NCI-H146 treated with DMSO at 0.1 percent for 48 hours (cell line): ENCODE measurements around the gene MACF1.
"Not testable (repeated sequence)": the region's sequence is repeated elsewhere in the genome, so short reads cannot be mapped to it uniquely, and the experiment has no call there.

ENCODE experiments used
- DNase-seq: peaks from one replicate; lab custom pipeline; 2025; ENCODE audit not compliant: unreplicated experiment; lab: John Stamatoyannopoulos, UW

The MACF1 gene

DNA sequence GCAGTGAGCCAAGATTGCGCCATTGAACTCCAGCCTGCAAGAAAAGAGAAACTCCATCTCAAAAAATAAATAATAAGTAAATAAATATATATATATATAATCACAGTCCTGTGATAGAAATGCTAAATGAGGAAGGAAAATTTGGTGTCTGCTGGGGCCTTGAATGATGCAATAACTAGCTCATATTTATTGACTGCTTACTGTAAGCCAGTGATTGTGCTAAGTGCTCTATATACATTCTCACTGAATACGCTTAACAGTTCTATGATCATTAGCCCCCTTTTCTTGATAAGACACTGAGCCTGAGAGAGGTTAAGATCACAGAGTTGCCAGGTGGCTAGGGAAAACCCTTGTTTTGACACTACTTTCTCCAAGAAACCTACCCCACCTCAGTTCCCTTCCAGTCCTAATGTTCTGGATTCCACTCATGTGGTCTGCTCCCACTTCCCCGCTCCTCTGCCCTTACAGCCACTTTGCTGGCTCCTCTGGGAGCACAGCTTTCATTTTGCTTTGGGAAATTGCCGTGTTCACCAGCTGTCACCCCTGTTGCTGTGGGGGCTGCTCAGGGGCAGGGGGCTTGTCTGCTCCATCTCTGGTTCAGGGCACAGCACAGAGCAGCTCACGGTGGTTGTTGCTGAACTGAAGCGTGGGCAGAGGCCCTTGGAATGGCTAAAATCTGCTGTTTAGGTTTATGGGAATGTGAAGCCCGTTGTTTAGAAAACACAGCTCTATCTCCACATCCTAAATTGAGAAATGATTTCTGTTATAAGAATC, 284.5 kb downstream of the MACF1 start:
- DNase-seq, result no peak

DNA sequence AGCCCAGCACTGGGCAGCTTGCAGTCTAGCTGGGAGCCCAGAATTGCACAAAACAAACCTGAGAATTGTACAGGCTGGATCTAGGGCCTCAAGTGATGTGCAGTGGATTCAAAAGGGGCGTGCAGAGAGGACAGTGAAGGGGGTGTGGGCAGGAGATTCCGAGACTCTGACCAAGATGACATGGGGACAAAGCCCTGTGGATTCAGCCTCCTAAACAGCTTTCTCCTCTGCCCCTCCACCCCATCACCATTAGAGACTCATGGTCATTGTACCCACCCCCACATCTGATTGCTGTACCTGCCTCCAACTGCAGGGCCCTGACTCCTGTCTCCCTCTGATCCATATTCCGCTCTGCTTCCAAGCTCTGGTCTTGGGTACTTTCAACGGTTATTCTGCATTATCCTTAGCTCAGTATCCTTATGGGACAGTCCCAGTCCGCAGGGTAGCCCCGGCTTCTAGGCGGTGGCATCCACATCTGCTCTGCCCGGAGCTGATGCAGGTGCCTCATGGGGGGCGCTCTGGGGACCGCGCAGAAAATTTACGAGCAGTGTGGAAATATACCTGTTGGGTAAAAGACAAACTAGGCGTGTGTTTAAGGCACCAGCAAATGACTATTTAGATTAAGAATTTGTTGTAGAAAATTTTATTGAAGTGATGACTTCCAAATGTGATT, 285.2 kb downstream of the MACF1 start:
- no peak for DNase-seq

DNA sequence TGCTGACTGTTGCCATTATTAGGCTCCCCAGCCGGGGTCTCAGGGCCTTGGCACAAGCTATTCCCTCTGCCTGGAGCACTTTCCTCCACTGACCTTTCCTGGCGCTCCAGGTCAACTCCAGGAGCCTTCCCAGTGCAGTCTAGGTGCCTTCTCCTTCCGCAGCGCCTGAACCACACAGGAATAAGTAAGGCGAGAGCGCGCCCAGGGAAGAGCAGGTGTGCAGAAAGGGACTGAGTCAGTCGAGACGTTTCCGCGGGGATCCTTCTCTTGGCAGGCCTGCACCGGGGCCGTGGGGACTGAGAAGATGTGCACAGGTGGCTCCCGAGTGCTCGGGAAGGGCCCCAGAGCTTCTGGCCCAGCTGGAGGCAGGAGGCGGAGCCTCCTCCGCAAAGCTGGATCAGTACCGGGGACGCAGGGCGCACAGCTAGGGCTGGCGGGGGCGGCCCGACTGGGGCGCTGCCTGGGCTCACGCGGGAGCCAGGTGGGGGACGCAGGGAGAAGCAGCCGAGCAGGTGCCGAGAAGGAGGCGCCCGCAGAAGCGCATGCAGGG, 286.2 kb downstream of the MACF1 start:
- DNase-seq, result peak; percentile 1

DNA sequence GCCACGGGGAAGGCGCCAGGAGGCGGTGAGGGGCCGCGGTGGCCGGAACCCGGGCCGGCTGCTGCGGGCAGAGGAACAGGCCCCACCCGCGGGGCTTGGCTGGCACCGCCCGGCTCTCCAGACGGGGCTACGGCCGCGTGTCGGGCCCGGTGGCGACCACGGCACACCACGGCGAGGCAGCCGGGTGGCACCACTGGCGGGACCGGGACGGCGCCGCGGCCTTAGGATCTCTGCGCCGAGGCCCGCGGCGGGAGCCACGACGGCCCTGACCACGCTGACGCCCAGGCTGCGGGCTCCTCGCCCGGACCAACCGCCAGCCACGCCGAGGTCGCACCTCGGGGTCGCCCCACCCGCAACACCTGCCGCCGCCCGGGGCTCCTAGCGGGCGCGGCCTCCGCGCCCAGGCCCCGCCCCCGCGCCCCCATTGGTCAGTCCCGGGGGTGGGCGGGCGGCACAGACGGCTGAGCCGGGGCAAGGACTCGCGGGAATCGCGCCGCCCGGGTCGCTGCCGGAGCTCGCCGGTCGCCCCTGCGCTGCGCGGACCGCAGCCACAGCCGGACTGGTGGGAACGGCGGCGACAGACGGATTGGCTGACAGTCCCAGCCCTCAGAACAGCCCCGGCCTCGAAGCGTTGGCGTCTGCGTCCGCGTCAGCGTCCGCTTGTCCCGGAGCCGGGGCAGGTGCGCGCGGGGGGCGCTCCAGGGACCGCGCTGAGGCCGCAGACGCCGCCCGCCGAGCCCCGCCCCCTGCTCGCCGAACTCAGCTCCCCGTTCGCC, 286.8 kb downstream of the MACF1 start, which contains the start of gene BMP8A:
TSS of gene BMP8A (plus strand) at position 491 of the 776 bp plus-strand sequence. CDS start 356 bp downstream, outside the sequence.
- peak; percentile 64 for DNase-seq

DNA sequence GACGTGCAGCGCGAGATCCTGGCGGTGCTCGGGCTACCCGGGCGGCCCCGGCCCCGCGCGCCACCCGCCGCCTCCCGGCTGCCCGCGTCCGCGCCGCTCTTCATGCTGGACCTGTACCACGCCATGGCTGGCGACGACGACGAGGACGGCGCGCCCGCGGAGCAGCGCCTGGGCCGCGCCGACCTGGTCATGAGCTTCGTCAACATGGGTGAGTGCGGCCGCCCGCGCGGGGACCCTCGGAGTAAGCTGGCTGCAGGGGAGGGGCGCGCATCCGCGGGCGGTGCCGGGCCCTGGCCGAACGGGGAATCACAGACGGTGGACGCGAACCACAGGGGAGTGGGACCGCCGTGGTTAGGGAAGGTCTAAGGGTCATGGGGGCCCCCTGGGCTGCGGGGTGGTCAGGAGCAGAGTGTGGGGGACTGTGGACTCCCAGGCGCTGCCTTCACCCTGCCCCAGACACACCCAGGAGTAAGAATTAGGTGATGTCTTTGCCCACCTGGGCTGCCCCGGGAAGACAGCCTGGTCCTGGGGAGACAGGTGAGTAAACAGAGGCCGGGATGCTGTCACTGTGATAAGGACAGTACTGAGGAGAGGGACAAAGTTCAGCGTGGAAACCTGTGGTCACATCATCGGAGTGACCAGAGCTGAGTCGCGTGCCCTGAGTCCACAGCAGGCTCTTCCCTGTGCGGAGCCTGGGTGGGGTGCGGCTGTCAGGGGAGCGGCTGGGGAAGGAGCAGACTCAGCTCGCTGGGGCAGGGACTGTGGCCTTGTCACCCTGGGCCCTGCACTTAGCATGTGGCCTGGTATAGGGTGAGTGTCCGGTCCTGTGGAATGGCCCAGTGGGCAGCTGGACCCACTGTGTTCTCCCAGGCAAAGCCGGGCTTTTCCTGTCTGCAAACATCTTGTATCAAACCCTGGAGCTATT, 287.9 kb downstream of the MACF1 start:
- not testable (repeated sequence) for DNase-seq

DNA sequence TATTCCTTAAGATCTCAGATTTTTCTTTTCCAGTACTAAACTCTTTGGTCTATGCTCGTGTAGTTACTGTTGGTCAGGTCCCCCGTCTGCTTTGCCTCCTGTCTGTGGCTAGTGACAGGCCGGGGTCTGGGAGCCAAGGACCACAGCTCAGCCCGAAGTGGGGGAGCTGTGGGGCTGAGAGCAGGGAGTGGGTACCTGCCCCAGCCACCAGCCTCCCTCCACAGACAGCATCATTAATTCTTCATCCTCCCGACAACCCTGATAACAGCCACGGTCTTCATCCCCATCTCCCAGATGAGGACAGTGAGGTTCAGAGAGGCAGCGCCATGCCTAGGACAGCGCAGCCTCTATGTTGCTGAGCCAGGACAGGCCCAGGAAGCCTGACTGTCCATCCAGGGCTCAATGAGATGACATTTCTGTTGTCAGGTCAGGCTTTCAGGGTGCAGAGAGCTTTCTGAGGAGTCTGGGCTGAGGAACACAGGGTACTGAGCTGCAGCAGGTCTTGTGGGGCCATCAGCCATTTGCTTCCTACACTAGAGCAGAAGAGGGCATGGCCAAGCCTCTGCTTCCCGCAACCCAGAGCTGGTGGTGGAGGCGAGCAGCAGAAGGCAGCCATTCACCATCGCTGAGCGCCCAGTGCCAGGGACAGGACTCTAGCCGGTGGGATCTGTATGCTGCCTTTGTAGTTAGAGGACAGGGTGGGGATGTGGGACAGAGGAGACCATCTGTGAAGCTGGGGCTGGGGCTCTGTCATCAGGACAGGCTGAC, 288.7 kb downstream of the MACF1 start:
- DNase-seq, result not testable (repeated sequence)

DNA sequence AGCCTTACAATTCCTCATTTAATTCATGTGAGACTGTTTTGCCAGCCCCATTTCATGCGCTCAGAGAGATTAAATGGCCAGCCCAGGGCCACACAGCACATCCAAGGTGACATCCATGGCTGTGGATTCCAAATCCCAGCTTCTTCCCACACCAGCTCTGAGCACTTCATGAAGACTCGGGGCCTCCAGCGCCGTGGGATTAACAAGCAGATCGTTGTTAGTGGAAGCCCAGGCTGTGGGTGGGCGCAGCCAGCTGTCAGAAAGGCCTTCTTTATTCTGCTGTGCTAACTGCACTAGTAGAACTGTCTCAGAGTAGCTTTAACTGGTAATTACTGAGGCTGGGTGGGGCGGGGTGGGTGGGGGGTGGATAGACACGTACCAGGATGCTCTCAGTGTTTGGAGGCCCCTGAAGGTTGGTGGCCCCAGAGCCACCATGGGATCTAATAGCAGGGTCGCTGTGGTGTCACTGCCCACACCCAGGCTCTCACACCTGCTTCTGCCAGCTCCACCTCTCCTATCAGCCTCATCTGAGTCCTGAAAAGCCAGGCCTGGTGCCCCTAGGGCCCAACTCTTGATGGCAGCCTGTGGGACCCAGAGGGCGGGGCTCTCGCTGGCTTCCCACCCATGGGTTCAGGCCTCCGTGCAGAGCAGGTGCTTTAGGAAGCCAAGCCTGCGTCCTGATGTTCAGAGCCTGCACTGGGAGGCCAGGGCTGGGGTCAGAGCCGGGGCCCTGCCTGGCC, 290.3 kb downstream of the MACF1 start:
- no peak for DNase-seq

DNA sequence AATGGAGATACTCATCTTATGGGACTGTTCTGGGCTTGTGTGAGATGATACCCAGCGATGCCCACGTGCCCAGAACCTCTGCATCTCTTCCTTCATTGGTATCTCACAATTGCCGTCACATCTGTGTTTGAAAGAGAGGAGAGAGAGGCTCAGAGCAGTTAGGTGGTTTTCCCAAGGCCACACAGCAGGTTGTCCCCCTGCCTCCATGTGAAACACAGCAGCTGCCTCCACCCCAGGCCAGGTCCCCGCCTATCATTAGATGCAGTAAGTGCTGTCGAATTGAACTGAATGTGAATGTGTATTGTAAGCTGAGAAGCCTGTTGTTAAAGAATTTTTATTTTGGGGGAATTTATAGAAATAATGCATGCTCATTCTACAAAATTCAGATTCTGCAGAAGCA, 292.0 kb downstream of the MACF1 start:
- not testable (repeated sequence) for DNase-seq

DNA sequence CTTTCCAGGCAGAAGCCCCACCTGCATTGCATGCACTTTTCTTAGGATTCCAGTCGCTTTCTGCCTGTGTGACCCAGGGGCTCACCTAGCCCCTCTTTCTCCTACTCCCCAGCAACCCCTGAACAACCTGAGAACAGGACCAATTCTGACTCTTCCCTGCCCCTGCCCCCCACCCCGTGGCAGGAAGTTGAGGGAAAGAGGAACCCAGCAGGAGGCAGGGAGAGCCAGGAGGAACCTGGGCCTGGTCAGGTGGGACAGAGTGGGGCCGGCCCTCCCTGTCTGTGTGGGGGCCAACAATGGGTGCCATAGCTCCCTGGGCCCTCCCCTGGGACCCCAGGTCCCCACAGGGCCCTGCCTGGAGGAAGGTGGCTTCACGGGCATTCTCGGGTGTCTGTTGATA, 293.1 kb downstream of the MACF1 start:
- DNase-seq, result no peak

DNA sequence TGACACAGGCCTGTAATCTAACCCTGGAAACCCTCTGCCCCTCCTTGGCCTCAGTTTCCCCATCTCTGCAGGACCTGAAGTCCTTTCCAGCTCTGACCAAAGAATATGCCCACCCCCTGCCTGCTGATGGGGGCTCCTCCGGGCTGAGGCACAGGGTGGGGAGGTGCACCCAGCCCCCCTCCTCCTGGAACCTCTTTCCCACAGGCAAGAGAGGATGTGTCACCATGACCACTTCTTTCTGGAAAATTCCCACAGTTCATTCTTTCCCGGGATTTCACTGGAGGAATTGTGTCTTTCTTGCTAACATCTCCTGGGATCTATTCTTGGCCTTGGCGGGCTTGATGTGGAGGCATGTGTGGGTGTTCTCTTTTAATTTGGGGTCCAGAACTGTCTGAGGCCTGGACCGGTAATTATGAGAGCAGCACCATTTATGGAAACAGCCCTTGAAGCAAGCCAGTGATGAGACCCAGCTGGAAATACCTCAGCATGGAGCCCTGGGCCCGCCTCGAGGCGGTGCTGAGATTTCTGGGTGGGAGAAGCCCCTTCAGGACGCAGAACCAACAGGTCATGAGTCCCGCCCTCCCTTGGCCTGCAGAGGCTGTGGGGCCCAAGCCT, 293.7 kb downstream of the MACF1 start:
- not testable (repeated sequence) for DNase-seq

DNA sequence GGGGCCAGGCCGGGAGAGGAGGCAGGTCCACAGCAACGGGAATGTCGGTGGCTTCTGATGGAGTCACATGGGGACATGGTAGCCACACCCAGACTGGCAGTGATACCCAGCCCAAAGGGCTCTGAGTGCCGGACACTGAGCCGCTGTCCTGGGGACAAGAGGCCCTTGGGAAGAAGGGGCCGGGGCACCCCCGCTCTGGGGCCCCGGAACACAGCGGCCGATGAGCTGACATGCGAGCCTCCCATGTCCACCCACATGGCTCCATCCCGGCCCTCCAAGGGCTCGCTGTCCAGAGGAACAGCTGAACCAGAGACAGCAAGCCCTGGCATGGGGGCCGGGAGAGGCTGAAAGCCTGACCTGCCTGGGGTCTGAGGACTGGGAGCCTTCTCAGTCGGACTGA, 294.3 kb downstream of the MACF1 start:
- not testable (repeated sequence) for DNase-seq

DNA sequence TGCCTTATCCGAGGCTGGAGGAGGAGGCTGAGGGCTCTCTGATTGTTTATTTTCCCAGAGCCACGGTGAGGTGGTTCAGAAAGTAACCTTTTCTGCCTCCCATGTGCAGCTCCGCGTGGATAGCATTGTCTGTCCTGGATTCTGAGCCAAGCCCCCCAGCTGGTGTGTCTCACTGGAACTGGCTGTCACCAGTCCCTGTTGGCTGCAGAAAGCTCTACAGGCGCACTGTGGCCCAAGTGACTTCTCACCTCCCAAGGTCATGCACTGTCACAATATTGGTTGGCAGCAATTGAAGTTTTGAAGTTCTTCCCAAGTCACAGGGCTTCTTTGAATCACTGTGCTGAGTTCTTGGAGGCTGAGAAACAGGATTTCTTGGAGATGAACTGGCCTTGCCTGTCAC, 295.2 kb downstream of the MACF1 start:
- no peak for DNase-seq

DNA sequence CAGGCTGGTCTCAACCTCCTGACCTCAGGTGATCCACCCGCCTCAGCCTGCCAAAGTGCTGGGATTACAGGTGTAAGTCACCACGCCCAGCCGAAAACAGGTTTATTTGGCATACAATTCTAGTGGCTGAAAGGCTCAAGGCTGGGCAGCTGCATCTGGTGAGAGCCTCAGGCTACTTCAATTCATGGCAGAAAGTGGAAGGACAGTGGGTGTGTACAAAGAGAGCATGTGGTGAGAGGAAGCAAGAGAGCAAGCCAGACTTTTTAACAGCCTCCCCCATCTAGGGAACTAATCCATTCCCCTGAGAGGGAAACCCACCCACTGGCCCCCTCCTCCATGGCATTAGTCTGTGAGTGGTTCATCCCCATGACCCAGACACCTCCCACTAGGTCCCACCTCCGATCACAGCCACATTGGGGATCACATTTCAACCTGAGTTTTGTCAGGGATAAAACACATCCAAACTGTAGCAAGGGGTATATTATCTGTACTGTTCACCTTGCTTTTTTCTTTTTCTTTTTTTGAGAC, 296.4 kb downstream of the MACF1 start:
- DNase-seq, result no peak

DNA sequence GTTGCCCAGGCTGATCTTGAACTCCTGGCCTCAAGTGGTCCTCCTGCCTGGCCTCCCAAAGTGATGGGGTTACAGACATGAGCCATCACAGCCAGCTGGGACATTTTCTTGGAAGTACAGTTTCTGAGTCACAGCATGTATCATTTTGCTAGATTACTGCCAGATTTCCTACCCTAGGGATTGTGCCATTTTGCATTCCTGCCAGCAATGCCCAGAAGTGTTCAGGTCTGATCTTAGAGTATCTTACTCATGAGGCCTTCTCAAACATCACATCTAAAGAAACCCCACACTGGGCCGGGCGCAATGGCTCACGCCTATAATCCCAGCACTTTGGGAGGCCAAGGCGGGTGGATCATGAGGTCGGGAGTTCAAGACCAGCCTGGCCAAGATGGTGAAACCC, 297.2 kb downstream of the MACF1 start:
- DNase-seq, result no peak

DNA sequence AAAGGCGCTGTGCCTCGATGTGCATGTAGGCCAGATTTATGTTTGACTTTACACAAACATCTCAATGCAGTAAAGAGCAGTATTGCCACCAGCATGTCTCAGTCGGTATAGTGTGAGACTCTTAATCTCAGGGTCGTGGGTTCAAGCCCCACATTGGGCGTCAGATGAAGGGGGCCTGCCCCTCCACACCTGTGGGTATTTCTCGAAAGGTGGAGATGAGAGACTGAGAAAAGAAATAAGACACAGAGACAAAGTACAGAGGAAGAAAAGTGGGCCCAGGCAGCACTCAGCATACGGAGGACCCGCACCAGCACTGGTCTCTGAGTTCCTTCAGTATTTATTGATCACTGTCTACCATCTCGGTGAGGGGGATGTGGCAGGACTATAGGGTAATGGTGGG, 299.9 kb downstream of the MACF1 start:
- DNase-seq, result not testable (repeated sequence)

DNA sequence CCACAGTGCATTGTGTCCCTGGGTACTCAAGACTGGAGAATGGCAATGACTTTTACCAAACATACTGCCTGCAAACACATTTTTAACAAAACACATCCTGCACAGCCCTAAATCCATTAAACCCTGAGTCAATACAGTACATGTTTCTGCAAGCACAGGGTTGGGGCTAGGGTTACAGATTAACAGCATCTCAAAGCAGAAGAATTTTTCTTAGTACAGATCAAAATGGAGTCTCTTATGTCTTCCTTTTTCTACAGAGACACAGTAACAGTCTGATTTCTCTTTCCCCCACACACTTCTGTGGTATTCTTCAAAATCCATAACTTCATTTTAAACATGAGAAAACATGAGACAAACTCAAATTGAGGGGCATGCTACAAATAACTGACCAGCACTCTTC, 300.8 kb downstream of the MACF1 start:
- DNase-seq, result no peak

DNA sequence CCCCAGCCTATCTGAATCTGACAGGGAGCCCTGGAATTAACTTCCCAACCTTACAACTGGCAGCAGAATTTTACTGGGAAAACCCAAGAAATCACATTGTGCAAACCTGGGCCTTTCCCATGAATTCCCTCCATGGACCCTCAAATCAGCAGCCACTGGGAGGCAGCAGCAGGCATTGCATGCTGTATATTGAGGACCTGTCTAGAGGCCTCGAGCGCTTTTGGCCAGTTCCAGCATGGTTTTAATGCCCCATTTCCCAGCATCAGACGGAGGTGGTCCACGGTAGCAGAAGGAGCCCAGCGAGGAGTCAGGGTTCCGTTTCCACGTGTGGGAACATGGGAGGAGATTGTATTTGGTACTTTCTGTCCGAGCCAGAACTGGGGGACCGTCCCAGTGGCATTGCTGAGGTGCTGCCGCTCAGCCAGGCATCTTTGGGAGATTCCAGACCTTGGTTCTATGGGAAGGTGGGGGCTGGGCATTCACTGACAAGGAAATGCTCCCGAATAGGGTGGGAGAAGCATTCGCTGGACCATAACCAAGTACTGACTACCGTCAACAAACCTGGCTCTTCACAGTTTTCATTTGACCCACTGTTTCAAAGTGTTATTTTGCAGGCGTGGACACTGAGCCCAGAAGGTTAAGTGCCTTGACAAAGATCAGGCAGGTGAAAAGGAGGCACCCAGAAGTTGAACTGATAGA, 302.9 kb downstream of the MACF1 start:
- DNase-seq, result no peak

DNA sequence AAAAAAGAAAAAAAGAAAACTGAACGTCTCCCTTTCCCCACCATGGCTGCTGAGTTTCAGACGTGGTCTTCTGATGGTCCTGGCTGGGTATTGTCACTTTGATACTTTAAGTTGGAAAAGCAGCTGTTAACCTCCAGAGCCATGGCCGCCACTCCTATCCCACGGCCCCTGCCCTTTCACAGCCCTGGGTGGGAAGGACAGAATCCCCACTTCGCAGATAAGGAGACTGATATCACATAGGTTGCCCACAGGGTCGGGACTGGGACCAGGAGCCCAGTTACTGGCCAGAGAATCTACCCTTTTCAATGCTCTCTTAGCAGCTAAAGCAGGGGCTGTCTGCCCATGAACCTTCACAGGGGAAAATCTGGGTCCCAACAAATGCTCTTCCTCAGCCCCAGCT, 303.8 kb downstream of the MACF1 start:
- no peak for DNase-seq
